SKM-1 treated with dmso at 0.1 percent for 144 hours (cell line): ENCODE data around the gene PLCH1.

Experiments
- DNase-seq: peaks from one replicate; lab custom pipeline; 2025; ENCODE audit not compliant: unreplicated experiment; lab: John Stamatoyannopoulos, UW

PLCH1 gene

GRCh38 chr3:155388417-155388816 is 356.5 kb downstream of the PLCH1 start:
- DNase-seq: no peak

GRCh38 chr3:155387571-155387970 is 357.3 kb downstream of the PLCH1 start:
- no peak for DNase-seq

DNA sequence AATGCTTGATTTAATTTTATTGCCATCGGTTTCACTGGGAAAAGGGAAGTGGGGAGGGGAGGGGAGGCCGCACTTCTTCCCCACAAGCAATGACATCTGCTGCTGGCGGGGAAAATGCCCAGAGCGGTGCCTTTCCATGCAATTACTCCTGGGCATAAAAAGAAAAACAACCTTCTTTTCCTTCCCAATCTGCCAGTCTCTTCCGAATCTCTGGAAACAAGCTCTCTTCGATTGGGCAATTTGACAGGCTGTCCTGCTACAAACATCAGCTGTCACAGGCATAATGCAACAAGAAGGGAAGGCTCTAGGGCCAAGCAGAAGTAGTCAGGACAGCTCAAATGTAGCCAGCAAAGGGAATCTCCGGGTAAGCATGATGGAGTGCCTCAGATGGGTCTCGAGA is 358.0 kb downstream of the PLCH1 start:
- no peak for DNase-seq

GRCh38 chr3:155385896-155386625 is 358.8 kb downstream of the PLCH1 start:
- no peak for DNase-seq

GRCh38 chr3:155382396-155383042 is 362.4 kb downstream of the PLCH1 start:
- DNase-seq: peak; percentile 6

GRCh38 chr3:155377847-155378246 is 367.0 kb downstream of the PLCH1 start:
- no peak for DNase-seq

DNA sequence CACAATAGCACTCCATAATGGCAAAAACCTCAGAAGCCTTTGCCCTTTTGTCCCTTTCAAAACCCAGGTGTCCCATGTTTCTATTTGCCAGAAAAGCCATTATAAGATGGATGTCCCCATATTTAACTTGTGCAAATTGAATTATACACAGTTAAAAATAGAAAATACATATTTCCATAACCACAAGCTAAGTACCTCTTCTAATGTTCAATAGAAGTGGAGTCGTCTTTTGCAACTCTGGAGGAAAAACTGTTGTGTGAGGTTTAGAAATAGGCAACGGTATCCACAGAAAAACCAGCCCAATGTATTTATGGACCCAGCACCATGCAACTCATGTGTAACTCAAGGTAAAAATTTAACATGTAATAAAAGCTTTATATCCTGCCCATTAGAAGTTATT is 367.8 kb downstream of the PLCH1 start:
- no peak for DNase-seq

- no peak for DNase-seq
Observed at GRCh38 chr3:155372281-155372680, 372.6 kb downstream of the PLCH1 start.

GRCh38 chr3:155370764-155371503 is 373.9 kb downstream of the PLCH1 start:
- no peak for DNase-seq

- no peak for DNase-seq
Observed at GRCh38 chr3:155370198-155370597, 374.7 kb downstream of the PLCH1 start.

DNA sequence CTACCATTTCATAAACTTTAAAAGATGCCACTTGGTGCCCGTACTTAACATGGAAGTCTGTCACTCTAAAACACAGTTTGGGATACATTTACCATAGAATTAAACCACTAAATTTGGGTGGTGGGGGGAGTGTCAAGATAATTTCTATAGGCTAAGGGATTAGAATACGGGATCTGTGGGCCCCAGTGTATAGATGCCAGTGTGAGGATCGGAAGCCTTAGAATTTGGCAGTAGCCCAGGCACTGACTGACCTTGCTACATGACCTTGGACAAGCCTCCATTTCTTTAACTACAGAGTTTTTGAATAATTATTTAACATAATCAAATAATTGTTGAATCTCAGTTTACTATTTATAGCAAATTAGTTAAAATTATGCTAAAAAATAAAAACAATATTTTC is 375.1 kb downstream of the PLCH1 start:
- DNase-seq: no peak

DNA sequence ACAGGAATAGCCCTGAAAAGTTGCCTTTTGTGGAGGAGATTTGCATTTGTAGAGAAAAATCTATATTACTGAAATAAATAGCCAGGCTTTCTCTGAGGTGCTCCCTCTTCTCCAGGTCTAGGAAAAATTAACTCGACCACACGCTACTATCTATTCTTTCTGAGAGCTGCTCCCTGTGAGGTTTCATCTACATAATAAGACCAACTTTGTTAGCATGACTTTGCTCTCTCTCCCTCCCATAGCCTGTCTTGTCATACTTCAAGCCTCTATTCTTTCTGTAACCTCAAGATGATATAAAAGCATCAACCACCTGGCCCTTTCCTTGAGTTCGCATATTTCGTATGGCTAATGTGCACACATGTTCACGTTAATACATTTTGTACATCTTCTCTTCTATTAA is 375.6 kb downstream of the PLCH1 start:
- no peak for DNase-seq

- DNase-seq: no peak
Observed at GRCh38 chr3:155368786-155369185, 376.1 kb downstream of the PLCH1 start.

DNA sequence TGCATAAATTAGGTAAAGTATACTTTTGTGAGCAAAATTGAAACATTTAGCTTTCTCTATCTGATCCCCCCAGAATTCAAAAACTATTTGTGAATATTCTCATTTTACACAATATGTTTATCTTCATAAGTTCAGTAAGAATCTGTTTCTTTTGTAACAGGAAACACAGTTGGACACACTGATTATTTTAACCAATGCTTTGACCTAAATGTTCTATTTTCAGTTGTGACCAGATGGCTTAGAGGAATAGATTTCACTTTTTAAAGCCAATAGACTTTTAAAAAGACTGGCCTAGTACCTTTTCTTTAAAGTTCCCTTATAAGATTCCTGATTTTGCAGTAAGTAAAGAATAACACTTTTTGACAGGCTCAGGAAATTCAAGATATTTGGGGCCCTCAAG is 377.4 kb downstream of the PLCH1 start:
- DNase-seq: no peak

DNA sequence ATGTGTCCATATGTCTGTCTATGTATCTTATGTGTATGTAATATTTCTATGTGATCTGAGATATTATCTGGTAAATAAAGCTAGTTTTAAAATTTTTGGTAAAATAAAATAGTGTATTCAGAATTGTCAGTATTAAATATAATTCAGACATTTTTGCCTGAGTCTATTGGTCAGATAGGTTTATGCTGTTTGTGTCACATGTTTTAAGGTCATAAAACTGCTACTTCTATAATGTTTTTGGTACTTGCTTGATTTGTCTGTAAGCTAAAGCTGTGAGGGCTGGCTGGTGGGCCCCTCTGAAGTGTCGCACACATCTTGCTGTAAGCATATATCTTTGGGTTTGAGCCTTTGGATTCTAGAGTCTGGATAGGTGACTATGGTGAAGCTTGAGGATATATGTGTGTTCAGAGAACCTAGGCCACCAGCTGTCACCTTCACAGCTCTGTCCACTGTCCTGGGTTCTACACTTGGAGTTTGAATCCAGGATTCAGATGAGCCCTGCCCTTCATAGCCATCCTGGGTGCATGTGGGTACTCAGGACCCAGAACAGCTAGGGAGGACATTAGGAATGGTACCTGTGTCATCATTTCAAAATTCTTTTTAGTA is 379.6 kb downstream of the PLCH1 start:
- no peak for DNase-seq

DNA sequence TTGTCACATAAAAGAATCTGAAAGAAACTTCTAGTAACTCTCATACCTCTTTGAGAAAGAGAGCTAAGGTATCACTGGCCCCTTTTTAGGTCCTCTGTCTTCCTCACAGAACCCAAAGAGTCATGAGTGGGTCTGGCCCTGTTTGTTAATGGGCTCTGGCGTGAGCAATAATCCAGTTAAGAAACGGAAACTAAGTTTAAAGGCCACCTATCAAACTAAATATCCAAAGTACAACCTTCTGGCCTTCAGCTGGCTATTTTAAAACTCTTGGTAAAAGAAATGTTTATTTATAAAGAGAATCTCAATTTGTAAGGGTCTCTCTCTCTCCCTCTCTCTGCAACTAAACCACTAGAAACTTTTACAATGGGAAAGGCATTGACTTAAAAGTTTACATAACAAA is 380.4 kb downstream of the PLCH1 start:
- no peak for DNase-seq

GRCh38 chr3:155363690-155364070 is 381.2 kb downstream of the PLCH1 start:
- DNase-seq: no peak

GRCh38 chr3:155362808-155363689 is 381.8 kb downstream of the PLCH1 start:
- DNase-seq: no peak

DNA sequence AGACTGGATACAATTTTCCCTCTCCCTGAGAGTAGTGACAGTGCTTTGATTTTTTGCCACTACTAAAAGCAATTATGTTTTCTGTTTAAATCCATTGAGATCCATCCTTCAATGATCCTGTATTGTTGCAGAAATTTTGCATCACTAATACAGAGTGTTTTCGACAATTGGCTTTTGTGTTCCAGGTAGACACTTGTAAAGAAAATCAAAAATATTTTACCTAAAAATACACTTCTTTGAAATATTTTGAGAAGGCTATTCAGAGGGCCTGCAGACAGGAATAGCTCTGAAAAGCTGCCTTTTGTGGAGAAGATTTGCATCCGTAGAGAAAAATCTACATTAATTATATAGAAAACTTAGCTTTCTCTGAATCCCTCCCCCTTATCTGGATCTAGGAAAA is 384.6 kb downstream of the PLCH1 start:
- DNase-seq: no peak

- no peak for DNase-seq
Observed at GRCh38 chr3:155356594-155357370, 388.1 kb downstream of the PLCH1 start.
